Adrenal gland (tissue), 5 donors: ENCODE results near the gene TBC1D22A.

Source experiments
- POLR2A ChIP-seq, 2 donors: fragments of 450-650 bp; IDR thresholded peaks; one replicate each; pipeline ENCODE4 v1.6.1; 2017; ENCODE audit warnings: antibody characterized with exemption in 2 of 2, mild to moderate bottlenecking in 2 of 2, moderate library complexity in 1 of 2
- TF ChIP-seq, protein P1 (sequence below), 6 experiments: fragments of 450-650 bp in 4 of 6; fragments of 200-600 bp in 2 of 6; sonication (generic) in 1 of 6; IDR thresholded peaks; 1 replicate in 5 of 6; 2 replicates in 1 of 6; pipeline versions ENCODE4 v1.5.1 to v1.8.0; 2016 to 2021; ENCODE audit warnings: antibody characterized with exemption in 6 of 6, mild to moderate bottlenecking in 2 of 6, moderate library complexity in 1 of 6
- donor health status: DM: no; HTN: no; CAD: no.

DNA sequence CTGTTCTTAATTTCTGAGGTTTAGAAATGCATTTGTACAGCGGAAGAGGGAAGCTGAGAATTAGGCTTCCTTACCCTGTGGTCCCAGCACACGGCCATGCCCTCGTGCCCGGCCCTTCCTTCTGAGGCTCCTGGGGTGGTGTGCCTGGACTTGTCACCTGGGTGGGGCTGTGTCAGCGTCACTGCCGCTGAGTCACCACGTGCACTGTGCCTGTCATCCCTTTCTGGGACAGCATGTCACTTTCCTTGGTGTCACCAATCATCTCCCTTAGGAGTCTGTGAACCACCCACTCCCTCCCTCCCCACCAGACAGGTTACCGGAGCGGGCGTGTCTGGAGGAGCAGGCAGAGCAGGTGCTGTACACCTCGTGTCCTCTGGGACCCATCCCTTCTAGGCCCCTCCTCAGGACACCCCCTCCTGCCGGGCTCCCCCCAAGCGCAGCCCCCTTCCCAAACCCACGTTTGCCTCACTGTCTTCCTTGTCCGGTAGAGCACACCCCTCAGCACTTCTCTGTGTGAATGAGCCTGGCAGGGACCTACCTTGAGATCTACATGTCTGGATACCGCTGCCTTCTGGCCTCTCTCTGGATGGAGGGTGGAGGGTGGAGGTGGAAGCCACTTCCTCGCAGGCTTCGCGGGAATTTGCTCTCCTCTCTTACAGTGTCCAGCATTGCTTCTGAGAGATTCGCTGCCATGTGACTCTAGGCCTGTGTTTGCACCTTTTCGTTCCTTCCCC lies 367.6 kb downstream of the TBC1D22A start:
- TF ChIP-seq, protein P1, sequence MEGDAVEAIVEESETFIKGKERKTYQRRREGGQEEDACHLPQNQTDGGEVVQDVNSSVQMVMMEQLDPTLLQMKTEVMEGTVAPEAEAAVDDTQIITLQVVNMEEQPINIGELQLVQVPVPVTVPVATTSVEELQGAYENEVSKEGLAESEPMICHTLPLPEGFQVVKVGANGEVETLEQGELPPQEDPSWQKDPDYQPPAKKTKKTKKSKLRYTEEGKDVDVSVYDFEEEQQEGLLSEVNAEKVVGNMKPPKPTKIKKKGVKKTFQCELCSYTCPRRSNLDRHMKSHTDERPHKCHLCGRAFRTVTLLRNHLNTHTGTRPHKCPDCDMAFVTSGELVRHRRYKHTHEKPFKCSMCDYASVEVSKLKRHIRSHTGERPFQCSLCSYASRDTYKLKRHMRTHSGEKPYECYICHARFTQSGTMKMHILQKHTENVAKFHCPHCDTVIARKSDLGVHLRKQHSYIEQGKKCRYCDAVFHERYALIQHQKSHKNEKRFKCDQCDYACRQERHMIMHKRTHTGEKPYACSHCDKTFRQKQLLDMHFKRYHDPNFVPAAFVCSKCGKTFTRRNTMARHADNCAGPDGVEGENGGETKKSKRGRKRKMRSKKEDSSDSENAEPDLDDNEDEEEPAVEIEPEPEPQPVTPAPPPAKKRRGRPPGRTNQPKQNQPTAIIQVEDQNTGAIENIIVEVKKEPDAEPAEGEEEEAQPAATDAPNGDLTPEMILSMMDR (IDR thresholded peaks at IDR 0.05), result no peak
- TF ChIP-seq POLR2A (IDR thresholded peaks at IDR 0.05), result no peak
